ENCODE data around the gene FSTL4. TPM values are rescaled to one million over a fixed set of nuclear protein-coding genes. Genes with fewer than 3 reads are reported as not detected.

Gene FSTL4
- polyA plus RNA-seq, 1 of the 3 experiments (the other 2 are of a cell fraction) = not detected

DNA sequence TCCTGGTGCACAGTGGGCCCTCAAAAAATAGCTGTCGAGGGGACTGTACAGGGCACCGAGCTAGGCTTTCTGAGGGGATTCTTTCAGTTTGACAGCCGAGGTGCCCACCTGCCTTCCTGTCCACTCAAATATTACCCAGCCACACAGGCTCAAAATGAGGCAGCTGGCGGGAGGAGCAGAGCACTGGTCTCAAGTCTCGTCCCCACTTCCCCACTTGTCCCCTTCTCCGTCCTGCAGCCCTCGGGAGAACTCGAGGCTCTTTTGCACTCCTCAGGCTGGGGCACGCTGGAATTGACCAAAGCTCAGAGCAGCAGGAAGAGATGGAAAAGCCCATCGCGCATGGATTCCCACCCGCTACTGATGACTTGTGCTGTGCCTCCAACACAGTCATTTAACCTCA is 375.4 kb downstream of the FSTL4 start:
- no peaks in the 10 kb centered on the region for H3K36me3 ChIP-seq (replicated peaks in 1 of 2; ENCODE audit: control insufficient read depth in 1 of 2, insufficient read depth in 2 of 2, low read length in 1 of 2)
- no peak for TF ChIP-seq TCF12 (IDR thresholded peaks at IDR 0.05)
- no peak for TF ChIP-seq RXRA (IDR thresholded peaks at IDR 0.05; ENCODE audit: borderline replicate concordance, low read depth)
- no peak for TF ChIP-seq GATA2 (CRISPR knock-in tag; IDR thresholded peaks at IDR 0.05)
- TF ChIP-seq, protein P1, sequence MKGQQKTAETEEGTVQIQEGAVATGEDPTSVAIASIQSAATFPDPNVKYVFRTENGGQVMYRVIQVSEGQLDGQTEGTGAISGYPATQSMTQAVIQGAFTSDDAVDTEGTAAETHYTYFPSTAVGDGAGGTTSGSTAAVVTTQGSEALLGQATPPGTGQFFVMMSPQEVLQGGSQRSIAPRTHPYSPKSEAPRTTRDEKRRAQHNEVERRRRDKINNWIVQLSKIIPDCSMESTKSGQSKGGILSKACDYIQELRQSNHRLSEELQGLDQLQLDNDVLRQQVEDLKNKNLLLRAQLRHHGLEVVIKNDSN (IDR thresholded peaks at IDR 0.05; ENCODE audit: borderline replicate concordance, low read depth) = no peak
- TF ChIP-seq, protein P2, sequence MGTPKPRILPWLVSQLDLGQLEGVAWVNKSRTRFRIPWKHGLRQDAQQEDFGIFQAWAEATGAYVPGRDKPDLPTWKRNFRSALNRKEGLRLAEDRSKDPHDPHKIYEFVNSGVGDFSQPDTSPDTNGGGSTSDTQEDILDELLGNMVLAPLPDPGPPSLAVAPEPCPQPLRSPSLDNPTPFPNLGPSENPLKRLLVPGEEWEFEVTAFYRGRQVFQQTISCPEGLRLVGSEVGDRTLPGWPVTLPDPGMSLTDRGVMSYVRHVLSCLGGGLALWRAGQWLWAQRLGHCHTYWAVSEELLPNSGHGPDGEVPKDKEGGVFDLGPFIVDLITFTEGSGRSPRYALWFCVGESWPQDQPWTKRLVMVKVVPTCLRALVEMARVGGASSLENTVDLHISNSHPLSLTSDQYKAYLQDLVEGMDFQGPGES (IDR thresholded peaks at IDR 0.05; ENCODE audit: low read depth, low read length) = no peak
- no peak for TF ChIP-seq MEF2A (IDR thresholded peaks at IDR 0.05; ENCODE audit: borderline replicate concordance, low read depth)
- no peak for TF ChIP-seq EZH2phosphoT487 (IDR thresholded peaks at IDR 0.05; ENCODE audit: borderline replicate concordance, low read depth)
- TF ChIP-seq POLR2AphosphoS5 (IDR thresholded peaks at IDR 0.05; ENCODE audit: low read depth, low read length) = no peak
- TF ChIP-seq MXI1 (IDR thresholded peaks at IDR 0.05; ENCODE audit: low read depth, low read length) = no peak
- TF ChIP-seq, protein P3, sequence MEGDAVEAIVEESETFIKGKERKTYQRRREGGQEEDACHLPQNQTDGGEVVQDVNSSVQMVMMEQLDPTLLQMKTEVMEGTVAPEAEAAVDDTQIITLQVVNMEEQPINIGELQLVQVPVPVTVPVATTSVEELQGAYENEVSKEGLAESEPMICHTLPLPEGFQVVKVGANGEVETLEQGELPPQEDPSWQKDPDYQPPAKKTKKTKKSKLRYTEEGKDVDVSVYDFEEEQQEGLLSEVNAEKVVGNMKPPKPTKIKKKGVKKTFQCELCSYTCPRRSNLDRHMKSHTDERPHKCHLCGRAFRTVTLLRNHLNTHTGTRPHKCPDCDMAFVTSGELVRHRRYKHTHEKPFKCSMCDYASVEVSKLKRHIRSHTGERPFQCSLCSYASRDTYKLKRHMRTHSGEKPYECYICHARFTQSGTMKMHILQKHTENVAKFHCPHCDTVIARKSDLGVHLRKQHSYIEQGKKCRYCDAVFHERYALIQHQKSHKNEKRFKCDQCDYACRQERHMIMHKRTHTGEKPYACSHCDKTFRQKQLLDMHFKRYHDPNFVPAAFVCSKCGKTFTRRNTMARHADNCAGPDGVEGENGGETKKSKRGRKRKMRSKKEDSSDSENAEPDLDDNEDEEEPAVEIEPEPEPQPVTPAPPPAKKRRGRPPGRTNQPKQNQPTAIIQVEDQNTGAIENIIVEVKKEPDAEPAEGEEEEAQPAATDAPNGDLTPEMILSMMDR (IDR thresholded peaks at IDR 0.05) = no peak
- no peak for TF ChIP-seq CHD2 (IDR thresholded peaks at IDR 0.05; ENCODE audit: low read length, partially characterized antibody)
- TF ChIP-seq NFIC (IDR thresholded peaks at IDR 0.05; ENCODE audit: borderline replicate concordance) = no peak
- no peak for TF ChIP-seq SMC3 (IDR thresholded peaks at IDR 0.05; ENCODE audit: low read depth, low read length)
- no peak for TF ChIP-seq FOXM1 (IDR thresholded peaks at IDR 0.05; ENCODE audit: low read depth)
- TF ChIP-seq, protein P4, sequence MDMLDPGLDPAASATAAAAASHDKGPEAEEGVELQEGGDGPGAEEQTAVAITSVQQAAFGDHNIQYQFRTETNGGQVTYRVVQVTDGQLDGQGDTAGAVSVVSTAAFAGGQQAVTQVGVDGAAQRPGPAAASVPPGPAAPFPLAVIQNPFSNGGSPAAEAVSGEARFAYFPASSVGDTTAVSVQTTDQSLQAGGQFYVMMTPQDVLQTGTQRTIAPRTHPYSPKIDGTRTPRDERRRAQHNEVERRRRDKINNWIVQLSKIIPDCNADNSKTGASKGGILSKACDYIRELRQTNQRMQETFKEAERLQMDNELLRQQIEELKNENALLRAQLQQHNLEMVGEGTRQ (IDR thresholded peaks at IDR 0.05; ENCODE audit: borderline replicate concordance, low read depth, low read length) = no peak
- TF ChIP-seq, protein P5, sequence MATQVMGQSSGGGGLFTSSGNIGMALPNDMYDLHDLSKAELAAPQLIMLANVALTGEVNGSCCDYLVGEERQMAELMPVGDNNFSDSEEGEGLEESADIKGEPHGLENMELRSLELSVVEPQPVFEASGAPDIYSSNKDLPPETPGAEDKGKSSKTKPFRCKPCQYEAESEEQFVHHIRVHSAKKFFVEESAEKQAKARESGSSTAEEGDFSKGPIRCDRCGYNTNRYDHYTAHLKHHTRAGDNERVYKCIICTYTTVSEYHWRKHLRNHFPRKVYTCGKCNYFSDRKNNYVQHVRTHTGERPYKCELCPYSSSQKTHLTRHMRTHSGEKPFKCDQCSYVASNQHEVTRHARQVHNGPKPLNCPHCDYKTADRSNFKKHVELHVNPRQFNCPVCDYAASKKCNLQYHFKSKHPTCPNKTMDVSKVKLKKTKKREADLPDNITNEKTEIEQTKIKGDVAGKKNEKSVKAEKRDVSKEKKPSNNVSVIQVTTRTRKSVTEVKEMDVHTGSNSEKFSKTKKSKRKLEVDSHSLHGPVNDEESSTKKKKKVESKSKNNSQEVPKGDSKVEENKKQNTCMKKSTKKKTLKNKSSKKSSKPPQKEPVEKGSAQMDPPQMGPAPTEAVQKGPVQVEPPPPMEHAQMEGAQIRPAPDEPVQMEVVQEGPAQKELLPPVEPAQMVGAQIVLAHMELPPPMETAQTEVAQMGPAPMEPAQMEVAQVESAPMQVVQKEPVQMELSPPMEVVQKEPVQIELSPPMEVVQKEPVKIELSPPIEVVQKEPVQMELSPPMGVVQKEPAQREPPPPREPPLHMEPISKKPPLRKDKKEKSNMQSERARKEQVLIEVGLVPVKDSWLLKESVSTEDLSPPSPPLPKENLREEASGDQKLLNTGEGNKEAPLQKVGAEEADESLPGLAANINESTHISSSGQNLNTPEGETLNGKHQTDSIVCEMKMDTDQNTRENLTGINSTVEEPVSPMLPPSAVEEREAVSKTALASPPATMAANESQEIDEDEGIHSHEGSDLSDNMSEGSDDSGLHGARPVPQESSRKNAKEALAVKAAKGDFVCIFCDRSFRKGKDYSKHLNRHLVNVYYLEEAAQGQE (IDR thresholded peaks at IDR 0.05; ENCODE audit: low read depth, low read length) = no peak
- H3K4me2 ChIP-seq = no peak overlapping the region
- H3F3A ChIP-seq (replicated peaks; ENCODE audit: insufficient read depth) = no peaks in the 10 kb centered on the region
- no peak overlapping the region for H2AFZ ChIP-seq (ENCODE audit: low read depth)
- ChIA-PET POLR2A (no interaction called here), CTCF (interaction anchor here (0.7 to 1.4 kb wide), 3 partner anchors 11 to 46 kb away, joined by 3 to 5 read pairs (median 3); no protein-coding TSS in a partner anchor)
- peaks cover 0 to 11% of the 10 kb centered on the region in 2 experiments; a peak in 1 of 4 replicates for H3K4me1 ChIP-seq (ENCODE audit: control insufficient read depth in 1 of 2, insufficient read depth in 2 of 2, low read depth in 1 of 2, low read length in 1 of 2)
- H3K9me3 ChIP-seq = no peaks in the 10 kb centered on the region
- DNase-seq = no peak
- H3K79me2 ChIP-seq (ENCODE audit: insufficient read depth) = no peaks in the 10 kb centered on the region
- no peak overlapping the region for H3K4me3 ChIP-seq (ENCODE audit: low read depth in 2 of 2, low read length in 1 of 2)
- H3K27me3 ChIP-seq (ENCODE audit: insufficient read depth) = no peaks in the 10 kb centered on the region
- no peaks in the 10 kb centered on the region for H4K20me1 ChIP-seq (ENCODE audit: insufficient read depth)
- no peak overlapping the region for H3K9ac ChIP-seq
- WGBS (ENCODE audit: low lambda C conversion rate) = 78% methylated on average over 11 of the region's 12 CpGs
- H3K27ac ChIP-seq (ENCODE audit: low read depth in 2 of 2, low read length in 1 of 2) = no peak overlapping the region
- H3K9me2 ChIP-seq = no peaks in the 10 kb centered on the region

Measured in SK-N-SH (cell line).